Astrocyte (in vitro differentiated cells and primary cell): Measurements from ENCODE around the gene RASGRP2.

Experiments used
- CTCF ChIP-seq: IDR thresholded peaks from 2 replicates; pipeline ENCODE4 v1.5.1; 2011; ENCODE audit warnings: low read depth, mild to moderate bottlenecking, inconsistent platforms, low read length, moderate library complexity; ENCODE audit not compliant: insufficient read depth
- EZH2 ChIP-seq: IDR thresholded peaks from 2 replicates; pipeline ENCODE4 v1.6.1; 2012; ENCODE audit warnings: mild to moderate bottlenecking, low read length, inconsistent platforms; ENCODE audit not compliant: insufficient read depth

GRCh38 chr11:64731601-64732000 is 12.3 kb downstream of the RASGRP2 start:
- TF ChIP-seq CTCF (no peak), EZH2 (no peak)
